Suppressor macrophage (primary cell): ENCODE data around the gene RASSF8.
"Not testable (repeated sequence)": the region's sequence is repeated elsewhere in the genome, so short reads cannot be mapped to it uniquely, and the experiment has no call there.

ENCODE experiments used
- DNase-seq, 4 experiments: peaks; one replicate each; pipeline ENCODE4 v3.0.0-alpha.2; 2020 to 2022

RASSF8 gene

GRCh38 chr12:26030371-26030770 lies 71.9 kb downstream of the RASSF8 start:
- no peak for DNase-seq

- DNase-seq: no peak
These were observed 72.8 kb downstream of the RASSF8 start for GRCh38 chr12:26031318-26031717.

GRCh38 chr12:26031827-26032226 lies 73.3 kb downstream of the RASSF8 start:
- DNase-seq: peak in 2 of 4 experiments; percentile 22 to 24

GRCh38 chr12:26032290-26032689 lies 73.8 kb downstream of the RASSF8 start:
- peak; percentile 1 to 55 (median 28) for DNase-seq

- peak in 2 of 4 experiments; percentile 2 to 5 for DNase-seq
These were observed 74.3 kb downstream of the RASSF8 start for GRCh38 chr12:26032719-26033241.

GRCh38 chr12:26034371-26035142 lies 76.1 kb downstream of the RASSF8 start:
- no peak for DNase-seq

- no peak for DNase-seq
These were observed 78.4 kb downstream of the RASSF8 start for GRCh38 chr12:26036877-26037276.

- no peak for DNase-seq
These were observed 79.2 kb downstream of the RASSF8 start for GRCh38 chr12:26037615-26038220.

GRCh38 chr12:26042645-26043044 lies 84.2 kb downstream of the RASSF8 start:
- no peak for DNase-seq

- DNase-seq: no peak
These were observed 84.9 kb downstream of the RASSF8 start for GRCh38 chr12:26043135-26044006.

- no peak for DNase-seq
These were observed 85.5 kb downstream of the RASSF8 start for GRCh38 chr12:26044007-26044394.

- DNase-seq: no peak
These were observed 86.1 kb downstream of the RASSF8 start for GRCh38 chr12:26044592-26044991.

GRCh38 chr12:26046203-26046602 lies 87.7 kb downstream of the RASSF8 start:
- no peak for DNase-seq

GRCh38 chr12:26046906-26047305 lies 88.4 kb downstream of the RASSF8 start:
- DNase-seq: no peak

GRCh38 chr12:26047401-26048226 lies 89.1 kb downstream of the RASSF8 start:
- no peak for DNase-seq

- DNase-seq: no peak
These were observed 94.2 kb downstream of the RASSF8 start for GRCh38 chr12:26052652-26053051.

GRCh38 chr12:26054383-26054782 lies 95.9 kb downstream of the RASSF8 start:
- DNase-seq: no peak

- DNase-seq: no peak
These were observed 96.6 kb downstream of the RASSF8 start for GRCh38 chr12:26055087-26055486.

GRCh38 chr12:26056335-26056734 lies 97.9 kb downstream of the RASSF8 start:
- no peak for DNase-seq

GRCh38 chr12:26057271-26057670 lies 98.8 kb downstream of the RASSF8 start:
- not testable (repeated sequence) for DNase-seq

GRCh38 chr12:26058308-26058707 lies 99.8 kb downstream of the RASSF8 start:
- peak in 1 of 4 experiments; percentile 7 for DNase-seq

- no peak for DNase-seq
These were observed 100.3 kb downstream of the RASSF8 start for GRCh38 chr12:26058818-26059217.
